Activated CD8-positive, alpha-beta T cell treated with anti-CD3 and anti-CD28 coated beads for 36 hours (primary cell): ENCODE data around the gene ZNF771. TPM values are rescaled to one million over a fixed set of nuclear protein-coding genes. Genes with fewer than 3 reads are reported as not detected.
"Not testable (repeated sequence)": the region's sequence is repeated elsewhere in the genome, so short reads cannot be mapped to it uniquely, and the experiment has no call there.

Source experiments
- ATAC-seq: fragments of 200-7000 bp; cut with Tn5 transposase; one replicate; pipeline ENCODE4 v1.10.0; 2021; ENCODE audit warnings: mild to moderate bottlenecking, moderate library complexity
- CTCF ChIA-PET: fragments of 350-600 bp; sonication (Branson Sonifier 250); formaldehyde crosslinking; loops from one replicate; lab custom pipeline; 2021; ENCODE audit warnings: antibody characterized with exemption; lab: Charles Lee
- POLR2A ChIA-PET: fragments of 350-600 bp; sonication (Branson Sonifier 250); formaldehyde crosslinking; loops from one replicate; lab custom pipeline; 2021; ENCODE audit warnings: antibody characterized with exemption; lab: Charles Lee
- DNase-seq: peaks from one replicate; pipeline ENCODE4 v3.0.0-alpha.2; 2020
- H3K27ac Mint-ChIP-seq: one replicate; pipeline ENCODE4 v1.8.0; 2021; ENCODE audit warnings: mild to moderate bottlenecking, mixed read lengths
- H3K27me3 Mint-ChIP-seq: one replicate; pipeline ENCODE4 v1.8.0; 2021; ENCODE audit warnings: mixed read lengths
- H3K36me3 Mint-ChIP-seq: one replicate; pipeline ENCODE4 v1.8.0; 2021; ENCODE audit warnings: low read depth, mixed read lengths
- H3K4me1 Mint-ChIP-seq: one replicate; pipeline ENCODE4 v1.8.0; 2021; ENCODE audit warnings: low read depth, mixed read lengths
- H3K4me3 Mint-ChIP-seq: one replicate; pipeline ENCODE4 v1.8.0; 2021; ENCODE audit warnings: mild to moderate bottlenecking, moderate library complexity, mixed read lengths
- H3K9me3 Mint-ChIP-seq: one replicate; pipeline ENCODE4 v1.8.0; 2021; ENCODE audit warnings: mixed read lengths
- intact Hi-C: fragments of 100-400 bp; cut with micrococcal nuclease; formaldehyde crosslinking; loops from one replicate; pipeline ENCODE4 v1.10.0; 2022
- total RNA-seq, 2 experiments: library from RNA; stranded (reverse); gene quantifications; one replicate each; pipeline ENCODE4 v1.2.3, GENCODE V29; 2021
- TF ChIP-seq, protein P1 (sequence below): fragments of 200-600 bp; IDR thresholded peaks from one replicate; pipeline ENCODE4 v1.8.0; 2022; ENCODE audit warnings: antibody characterized with exemption, mild to moderate bottlenecking

Gene ZNF771
- total RNA-seq, 2 experiments from 2014 or later, result 5.4 to 6.6 TPM

DNA sequence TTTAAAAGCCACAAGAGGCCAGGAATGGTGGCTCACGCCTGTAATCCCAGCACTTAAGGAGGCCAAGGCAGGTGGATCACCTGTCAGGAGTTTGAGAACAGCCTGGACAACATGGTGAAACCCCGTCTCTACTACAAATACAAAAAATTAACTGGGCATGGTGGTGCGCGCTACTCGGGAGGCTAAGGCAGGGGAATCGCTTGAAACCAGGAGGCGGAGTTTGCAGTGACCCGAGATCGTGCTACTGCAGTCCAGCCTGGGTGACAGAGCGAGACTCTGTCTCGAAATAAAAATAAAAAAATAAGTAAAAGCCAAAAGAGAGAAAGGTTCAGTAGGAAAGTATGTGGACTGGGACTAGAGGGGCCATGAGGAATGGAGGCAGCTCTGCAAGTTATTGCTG is 52.0 kb downstream of the ZNF771 start:
- Mint-ChIP-seq H3K4me3 (peak overlapping the region; percentile 62), H3K4me1 (peaks cover 62% of the 10 kb centered on the region), H3K27ac (peak overlapping the region; percentile 98), H3K36me3 (peaks cover 2% of the 10 kb centered on the region), H3K9me3 (no peaks in the 10 kb centered on the region), H3K27me3 (no peaks in the 10 kb centered on the region)
- intact Hi-C loops, result no loop called here
- POLR2A ChIA-PET, result interaction anchor here (1.0 to 13.6 kb wide), 11 partner anchors 12 to 149 kb away, joined by 3 to 280 read pairs (median 4); partner anchors contain the start of genes DCTPP1, ITGAL and SEPHS2
- CTCF ChIA-PET, result interaction anchor here (0.9 to 4.7 kb wide), 7 partner anchors 11 to 76 kb away, joined by 3 to 55 read pairs (median 8); partner anchors contain the start of genes DCTPP1, ITGAL, SEPHS2 and ZNF747
- no peak for DNase-seq
- TF ChIP-seq, protein P1, sequence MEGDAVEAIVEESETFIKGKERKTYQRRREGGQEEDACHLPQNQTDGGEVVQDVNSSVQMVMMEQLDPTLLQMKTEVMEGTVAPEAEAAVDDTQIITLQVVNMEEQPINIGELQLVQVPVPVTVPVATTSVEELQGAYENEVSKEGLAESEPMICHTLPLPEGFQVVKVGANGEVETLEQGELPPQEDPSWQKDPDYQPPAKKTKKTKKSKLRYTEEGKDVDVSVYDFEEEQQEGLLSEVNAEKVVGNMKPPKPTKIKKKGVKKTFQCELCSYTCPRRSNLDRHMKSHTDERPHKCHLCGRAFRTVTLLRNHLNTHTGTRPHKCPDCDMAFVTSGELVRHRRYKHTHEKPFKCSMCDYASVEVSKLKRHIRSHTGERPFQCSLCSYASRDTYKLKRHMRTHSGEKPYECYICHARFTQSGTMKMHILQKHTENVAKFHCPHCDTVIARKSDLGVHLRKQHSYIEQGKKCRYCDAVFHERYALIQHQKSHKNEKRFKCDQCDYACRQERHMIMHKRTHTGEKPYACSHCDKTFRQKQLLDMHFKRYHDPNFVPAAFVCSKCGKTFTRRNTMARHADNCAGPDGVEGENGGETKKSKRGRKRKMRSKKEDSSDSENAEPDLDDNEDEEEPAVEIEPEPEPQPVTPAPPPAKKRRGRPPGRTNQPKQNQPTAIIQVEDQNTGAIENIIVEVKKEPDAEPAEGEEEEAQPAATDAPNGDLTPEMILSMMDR, result no peak
- no peak for ATAC-seq

DNA sequence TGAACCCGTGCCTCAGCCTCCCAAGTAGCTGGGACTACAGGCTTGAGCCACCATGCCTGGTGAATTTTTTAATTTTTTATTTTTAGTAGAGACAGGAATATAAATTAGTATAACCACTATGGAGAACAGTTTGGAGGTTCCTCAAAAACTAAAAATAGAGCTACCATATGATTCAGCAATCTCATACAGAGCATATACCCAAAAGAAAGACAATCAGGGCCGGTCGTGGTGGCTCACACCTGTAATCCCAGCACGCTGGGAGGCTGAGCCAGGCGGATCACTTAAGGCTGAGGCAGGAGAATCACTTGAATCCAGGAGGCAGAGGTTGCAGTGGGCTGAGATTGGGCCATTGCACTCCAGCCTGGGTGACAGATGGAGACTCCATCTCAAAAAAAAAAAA is 54.0 kb downstream of the ZNF771 start:
- intact Hi-C loops, ATAC-seq, H3K36me3 Mint-ChIP-seq, H3K27me3 Mint-ChIP-seq, H3K9me3 Mint-ChIP-seq, H3K4me3 Mint-ChIP-seq, DNase-seq: not testable (repeated sequence)
- H3K4me1 Mint-ChIP-seq, result peaks cover 64% of the 10 kb centered on the region
- H3K27ac Mint-ChIP-seq, result peak overlapping the region; percentile 46
- CTCF ChIA-PET, result interaction anchor here (0.7 kb wide), 1 partner anchor 12 kb away, joined by 3 read pairs; no protein-coding TSS in a partner anchor
- POLR2A ChIA-PET, result interaction anchor here (0.9 to 13.6 kb wide), 4 partner anchors 10 to 141 kb away, joined by 4 to 280 read pairs (median 4); partner anchors contain the start of gene ITGAL

DNA sequence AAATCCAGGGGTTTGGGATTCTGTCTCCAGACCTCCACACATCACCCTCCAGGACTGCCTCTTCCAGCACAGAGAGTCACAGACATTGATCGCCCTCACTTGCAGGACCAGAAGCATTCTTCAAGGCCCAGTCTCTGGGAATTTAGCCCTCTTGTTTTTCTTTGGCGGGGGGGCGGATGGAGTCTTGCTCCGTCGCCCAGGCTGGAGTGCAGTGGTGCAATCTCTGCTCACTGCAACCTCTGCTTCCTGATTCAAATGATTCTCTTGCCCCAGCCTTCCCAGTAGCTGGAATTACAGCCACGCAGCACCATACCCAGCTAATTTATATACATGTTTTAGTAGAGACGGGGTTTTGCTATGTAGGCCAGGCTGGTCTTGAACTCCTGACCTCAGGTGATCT is 56.7 kb downstream of the ZNF771 start:
- Mint-ChIP-seq H3K4me1 (peaks cover 44% of the 10 kb centered on the region), H3K9me3 (peaks cover 1% of the 10 kb centered on the region), H3K27ac (no peak overlapping the region), H3K36me3 (peaks cover 3% of the 10 kb centered on the region), H3K4me3 (no peak overlapping the region), H3K27me3 (no peaks in the 10 kb centered on the region)
- CTCF ChIA-PET, result interaction anchor here (1.3 kb wide), 1 partner anchor 13 kb away, joined by 3 read pairs; no protein-coding TSS in a partner anchor
- intact Hi-C loops, result no loop called here
- TF ChIP-seq, protein P1, result no peak
- POLR2A ChIA-PET, result interaction anchor here (0.6 to 1.6 kb wide), 2 partner anchors 9 to 659 kb away, joined by 4 to 9 read pairs; partner anchors contain the start of gene ITGAL
- DNase-seq, result no peak
- ATAC-seq, result no peak

Other genes starting within 250 kb of the ZNF771 start
- gene CORO1A, start 224.0 kb upstream of the ZNF771 start, total RNA-seq, result 1,000 to 10,000 TPM; 1,130 to 1,151 TPM
- gene BOLA2B, start 213.9 kb upstream of the ZNF771 start, total RNA-seq, result 100 to 1,000 TPM; 248 to 254 TPM
- gene SLX1A, start 213.7 kb upstream of the ZNF771 start, total RNA-seq, result 100 to 1,000 TPM; 116 to 129 TPM
- gene SULT1A3, start 208.4 kb upstream of the ZNF771 start, total RNA-seq, result 10 to 100 TPM; 14.8 to 18.0 TPM
- gene NPIPB13, start 159.1 kb upstream of the ZNF771 start, total RNA-seq, result 10 to 100 TPM; 14.7 to 20.7 TPM
- 10 to 100 TPM; 43.8 to 44.5 TPM for gene CD2BP2, start 52.3 kb upstream of the ZNF771 start, total RNA-seq
- gene TBC1D10B, start 37.1 kb upstream of the ZNF771 start, total RNA-seq, result 10 to 100 TPM; 39.7 to 41.3 TPM
- 1 to 10 TPM in 1 of 2 experiments, under 1 TPM in 1; 0.87 to 1.2 TPM for gene MYL11, start 32.8 kb upstream of the ZNF771 start, total RNA-seq
- gene SEPTIN1, start 25.0 kb upstream of the ZNF771 start, total RNA-seq, result 100 to 1,000 TPM; 163 to 169 TPM
- gene ZNF48, start 12.2 kb upstream of the ZNF771 start, total RNA-seq, result 10 to 100 TPM; 10.4 to 10.9 TPM
- gene DCTPP1, start 22.4 kb downstream of the ZNF771 start, total RNA-seq, result 100 to 1,000 TPM in 1 of 2 experiments, 10 to 100 TPM in 1; 98.4 to 105 TPM
- gene SEPHS2, start 38.3 kb downstream of the ZNF771 start, total RNA-seq, result 10 to 100 TPM; 51.8 to 54.0 TPM
- gene ITGAL, start 65.1 kb downstream of the ZNF771 start, total RNA-seq, result 100 to 1,000 TPM; 274 to 285 TPM
- 1 to 10 TPM; 8.3 to 9.2 TPM for gene ZNF768, start 119.0 kb downstream of the ZNF771 start, total RNA-seq
- 1 to 10 TPM; 6.7 to 7.9 TPM for gene ZNF747, start 127.3 kb downstream of the ZNF771 start, total RNA-seq
- gene ZNF764, start 150.8 kb downstream of the ZNF771 start, total RNA-seq, result 10 to 100 TPM in 1 of 2 experiments, 1 to 10 TPM in 1; 9.7 to 10.4 TPM
- gene ZNF688, start 164.1 kb downstream of the ZNF771 start, total RNA-seq, result 1 to 10 TPM; 4.7 to 5.5 TPM
- 10 to 100 TPM in 1 of 2 experiments, 1 to 10 TPM in 1; 8.8 to 10.3 TPM for gene ZNF785, start 178.1 kb downstream of the ZNF771 start, total RNA-seq
- 10 to 100 TPM in 1 of 2 experiments, 1 to 10 TPM in 1; 9.8 to 11.3 TPM for gene ZNF689, start 202.8 kb downstream of the ZNF771 start, total RNA-seq
- gene PRR14, start 243.4 kb downstream of the ZNF771 start, total RNA-seq, result 10 to 100 TPM; 74.0 to 76.6 TPM